Measurements from ENCODE around the gene ADGRF3.

GRCh38 chr2:26356771-26357170, 10.2 kb upstream of the ADGRF3 start:
- TF ChIP-seq EZH2 (IDR thresholded peaks at IDR 0.05; ENCODE audit: borderline replicate concordance, low read length) (no peak), CTCF (conservative IDR thresholded peaks at IDR 0.05 in 1 of 2, IDR thresholded peaks at IDR 0.05 in 1 of 2; ENCODE audit: extremely low read depth in 1 of 2, insufficient read depth in 1 of 2, low read depth in 1 of 2, low read length in 2 of 2) (no peak)
